ENCODE measurements around the gene UCP3. TPM values are rescaled to one million over a fixed set of nuclear protein-coding genes. Genes with fewer than 3 reads are reported as not detected.

UCP3 gene
- total RNA-seq, result 6.3 TPM

GRCh38 chr11:74008373-74009229 is at the start of gene UCP3:
Gene UCP3 (minus strand): TSS chr11:74009085. CDS start chr11:74007042, 2,043 bp downstream.

GRCh38 chr11:73982595-73982989 is 26.3 kb downstream of the UCP3 start, which contains the start of gene UCP2:
Gene UCP2 (minus strand): TSS chr11:73982843. CDS start chr11:73978378, 4,465 bp downstream.

GRCh38 chr11:73950869-73951710 is 57.8 kb downstream of the UCP3 start, which contains the start of gene DNAJB13:
Gene DNAJB13 (plus strand): TSS chr11:73951026. CDS start chr11:73951070, 44 bp downstream.

Other genes starting within 250 kb of the UCP3 start
- gene RAB6A, start 248.0 kb downstream of the UCP3 start, total RNA-seq, result 297 TPM
- 32.2 TPM for gene MRPL48, start 221.2 kb downstream of the UCP3 start, total RNA-seq
- gene COA4, start 132.2 kb downstream of the UCP3 start, total RNA-seq, result 38.8 TPM
- 19.1 TPM for gene PAAF1, start 132.1 kb downstream of the UCP3 start, total RNA-seq
- 1.3 TPM for gene DNAJB13, start 58.1 kb downstream of the UCP3 start, total RNA-seq
- 12.8 TPM for gene UCP2, start 26.2 kb downstream of the UCP3 start, total RNA-seq
- gene C2CD3, start 161.9 kb upstream of the UCP3 start, total RNA-seq, result 52.6 TPM
- 61.0 TPM for gene PPME1, start 162.2 kb upstream of the UCP3 start, total RNA-seq

Data from parietal lobe (tissue), 1 donor.